Activated effector memory CD4-positive, alpha-beta T cell treated with Interleukin-2 at 50 U/mL for 16 hours (primary cell): Measurements from ENCODE around the gene OTOG.

ENCODE experiments used
- DNase-seq: peaks from one replicate; pipeline ENCODE4 v3.0.0-alpha.2; 2020

Gene OTOG

GRCh38 chr11:17591293-17591692 lies 44.2 kb downstream of the OTOG start:
- no peak for DNase-seq

GRCh38 chr11:17593466-17594245 lies 46.6 kb downstream of the OTOG start:
- DNase-seq = no peak

- DNase-seq = no peak
Measured at GRCh38 chr11:17594686-17595192, 47.7 kb downstream of the OTOG start.

GRCh38 chr11:17595526-17596309 lies 48.7 kb downstream of the OTOG start:
- no peak for DNase-seq

- DNase-seq = no peak
Measured at GRCh38 chr11:17596310-17596669, 49.2 kb downstream of the OTOG start.

GRCh38 chr11:17596711-17597110 lies 49.7 kb downstream of the OTOG start:
- no peak for DNase-seq

- no peak for DNase-seq
Measured at GRCh38 chr11:17597770-17598169, 50.7 kb downstream of the OTOG start.

GRCh38 chr11:17598700-17599459 lies 51.8 kb downstream of the OTOG start:
- peak; percentile 38 for DNase-seq

GRCh38 chr11:17599460-17599925 lies 52.4 kb downstream of the OTOG start:
- no peak for DNase-seq

- DNase-seq = no peak
Measured at GRCh38 chr11:17600316-17601255, 53.5 kb downstream of the OTOG start.

GRCh38 chr11:17601256-17601671 lies 54.2 kb downstream of the OTOG start:
- DNase-seq = no peak

- DNase-seq = no peak
Measured at GRCh38 chr11:17601676-17602075, 54.6 kb downstream of the OTOG start.

- no peak for DNase-seq
Measured at GRCh38 chr11:17602105-17603001, 55.3 kb downstream of the OTOG start.

GRCh38 chr11:17603056-17603825 lies 56.2 kb downstream of the OTOG start:
- no peak for DNase-seq

GRCh38 chr11:17604201-17604914 lies 57.3 kb downstream of the OTOG start:
- no peak for DNase-seq

GRCh38 chr11:17604915-17605233 lies 57.8 kb downstream of the OTOG start:
- no peak for DNase-seq

GRCh38 chr11:17605651-17606122 lies 58.6 kb downstream of the OTOG start:
- DNase-seq = no peak

GRCh38 chr11:17606233-17607082 lies 59.4 kb downstream of the OTOG start:
- DNase-seq = no peak

- no peak for DNase-seq
Measured at GRCh38 chr11:17607083-17607429, 60.0 kb downstream of the OTOG start.
